HEK293 (cell line): ENCODE data around the gene ABLIM2.

Source experiments
- CTCF ChIA-PET: fragments of 350-600 bp; formaldehyde crosslinking; extraction: SDS; loops from one replicate; lab custom pipeline; 2021; ENCODE audit warnings: antibody characterized with exemption; lab: Yijun Ruan, JAX
- POLR2A ChIA-PET: fragments of 300-600 bp; formaldehyde crosslinking; extraction: SDS; loops from one replicate; lab custom pipeline; 2020; ENCODE audit warnings: antibody characterized with exemption, inconsistent platforms; lab: Yijun Ruan, JAX
- H3K27ac ChIP-seq: fragments of 200-500 bp; sonication (Bioruptor generic); 2 replicates; pipeline ENCODE4 v1.5.1; 2014; ENCODE audit warnings: low read depth, low read length, control low read depth, inconsistent platforms; ENCODE audit errors: extremely low read depth
- H3K36me3 ChIP-seq, 2 experiments: fragments of 200-500 bp in 1 of 2; sonication (Bioruptor generic) in 1 of 2; 1 replicate in 1 of 2; 2 replicates in 1 of 2; pipeline ENCODE4 v1.5.1; 2014 to 2017; ENCODE audit warnings: inconsistent platforms in 2 of 2, low read length in 2 of 2; ENCODE audit not compliant: control insufficient read depth in 2 of 2, insufficient read depth in 1 of 2
- H3K4me1 ChIP-seq: fragments of 200-500 bp; sonication (Bioruptor generic); 2 replicates; pipeline ENCODE4 v1.5.1; 2014; ENCODE audit warnings: mild to moderate bottlenecking, low read length, inconsistent platforms; ENCODE audit not compliant: control insufficient read depth, insufficient read depth
- H3K4me3 ChIP-seq: 2 replicates; pipeline ENCODE4 v1.5.1; 2011; ENCODE audit warnings: low read depth, mild to moderate bottlenecking, control low read depth, low read length, moderate library complexity
- H3K9me3 ChIP-seq: fragments of 200-500 bp; sonication (Bioruptor generic); 2 replicates; pipeline ENCODE4 v1.5.1; 2014; ENCODE audit warnings: low read depth, low read length, inconsistent platforms; ENCODE audit not compliant: control insufficient read depth, insufficient read depth
- GFI1B ChIP-seq: fragments of 450-650 bp; formaldehyde crosslinking; IDR thresholded peaks from 2 replicates; pipeline ENCODE4 v1.5.1; 2016; ENCODE audit warnings: missing biosample characterization, missing genetic modification characterization
- IKZF3 ChIP-seq: fragments of 450-650 bp; IDR thresholded peaks from 2 replicates; pipeline ENCODE4 v1.5.0; 2018; ENCODE audit warnings: missing biosample characterization, mild to moderate bottlenecking, missing genetic modification characterization, moderate library complexity
- MZF1 ChIP-seq: fragments of 450-650 bp; formaldehyde crosslinking; IDR thresholded peaks from 2 replicates; pipeline ENCODE4 v1.5.1; 2017; ENCODE audit warnings: missing biosample characterization, missing genetic modification characterization, borderline replicate concordance
- ZBTB11 ChIP-seq: fragments of 450-650 bp; formaldehyde crosslinking; conservative IDR thresholded peaks from 2 replicates; pipeline ENCODE4 v1.5.1; 2016; ENCODE audit warnings: low read depth, missing biosample characterization, missing genetic modification characterization
- ZBTB21 ChIP-seq: fragments of 450-650 bp; formaldehyde crosslinking; IDR thresholded peaks from 2 replicates; pipeline ENCODE4 v1.5.1; 2017; ENCODE audit warnings: missing biosample characterization, missing genetic modification characterization
- ZBTB48 ChIP-seq: fragments of 450-650 bp; formaldehyde crosslinking; IDR thresholded peaks from 2 replicates; pipeline ENCODE4 v1.5.1; 2016; ENCODE audit warnings: missing biosample characterization, missing genetic modification characterization
- ZEB2 ChIP-seq: fragments of 450-650 bp; formaldehyde crosslinking; IDR thresholded peaks from 2 replicates; pipeline ENCODE4 v1.5.1; 2016; ENCODE audit warnings: missing biosample characterization, missing genetic modification characterization
- ZNF530 ChIP-seq: fragments of 450-650 bp; formaldehyde crosslinking; IDR thresholded peaks from 2 replicates; pipeline ENCODE4 v1.5.1; 2016; ENCODE audit warnings: low read depth, missing biosample characterization, missing genetic modification characterization
- ZNF610 ChIP-seq: fragments of 450-650 bp; formaldehyde crosslinking; IDR thresholded peaks from 2 replicates; pipeline ENCODE4 v1.5.1; 2016; ENCODE audit warnings: missing biosample characterization, missing genetic modification characterization, borderline replicate concordance
- ZNF692 ChIP-seq: fragments of 450-650 bp; formaldehyde crosslinking; IDR thresholded peaks from 2 replicates; pipeline ENCODE4 v1.5.1; 2016; ENCODE audit warnings: missing biosample characterization, missing genetic modification characterization

Gene ABLIM2

GRCh38 chr4:7917669-7918068 is 240.9 kb downstream of the ABLIM2 start:
- H3K4me1 ChIP-seq: no peaks in the 10 kb centered on the region
- H3K36me3 ChIP-seq: no peaks in the 10 kb centered on the region
- H3K27ac ChIP-seq: no peak overlapping the region
- ChIA-PET CTCF (interaction anchor here (0.7 kb wide), 1 partner anchor 20 kb away, joined by 5 read pairs; no protein-coding TSS in a partner anchor), POLR2A (no interaction called here)
- TF ChIP-seq MZF1 (peak; percentile 80; the same call in 1 of the 2 replicates), ZNF692 (tag by site-specific recombination) (no peak)
- H3K9me3 ChIP-seq: no peaks in the 10 kb centered on the region
- no peak overlapping the region for H3K4me3 ChIP-seq

- POLR2A ChIA-PET: no interaction called here
- CTCF ChIA-PET: interaction anchor here (0.6 kb wide), 1 partner anchor 903 kb away, joined by 5 read pairs; no protein-coding TSS in a partner anchor
These were observed 242.8 kb downstream of the ABLIM2 start for GRCh38 chr4:7915875-7916242.

More at GRCh38 chr4:7915875-7916242, 242.8 kb downstream of the ABLIM2 start:
- Histone ChIP-seq H3K4me1 (no peaks in the 10 kb centered on the region), H3K27ac (no peak overlapping the region), H3K9me3 (no peaks in the 10 kb centered on the region), H3K36me3 (no peaks in the 10 kb centered on the region), H3K4me3 (no peak overlapping the region)
- TF ChIP-seq ZNF530 (no peak), ZNF610 (tag by site-specific recombination) (no peak), ZBTB11 (tag by site-specific recombination) (no peak), GFI1B (tag by site-specific recombination) (no peak), ZBTB21 (no peak), ZEB2 (tag by site-specific recombination) (no peak), IKZF3 (no peak), ZBTB48 (tag by site-specific recombination) (no peak)
